HepG2 (cell line): ENCODE measurements around the gene GRPEL2. TPM values are rescaled to one million over a fixed set of nuclear protein-coding genes. Genes with fewer than 3 reads are reported as not detected.

Experiments
- DZIP1 ChIP-seq: sonication (generic); formaldehyde crosslinking; IDR thresholded peaks from 2 replicates; pipeline ENCODE4 v1.5.0; 2020; ENCODE audit warnings: mild to moderate bottlenecking, missing genetic modification reagents
- GABPB1 ChIP-seq: IDR thresholded peaks from 2 replicates; pipeline ENCODE4 v1.6.1; 2016; ENCODE audit warnings: mild to moderate bottlenecking, missing genetic modification reagents, moderate library complexity, missing compliant biosample characterization
- HES4 ChIP-seq: sonication (generic); formaldehyde crosslinking; IDR thresholded peaks from 2 replicates; pipeline ENCODE4 v1.9.0; 2021; ENCODE audit warnings: mild to moderate bottlenecking, missing genetic modification reagents, borderline replicate concordance
- KDM1A ChIP-seq: IDR thresholded peaks from 2 replicates; pipeline ENCODE4 v1.6.1; 2016; ENCODE audit warnings: missing compliant biosample characterization
- KLF12 ChIP-seq: sonication (generic); formaldehyde crosslinking; IDR thresholded peaks from 2 replicates; pipeline ENCODE4 v1.4.0; 2020; ENCODE audit warnings: missing genetic modification reagents, borderline replicate concordance
- MAFG ChIP-seq: sonication (generic); formaldehyde crosslinking; IDR thresholded peaks from 2 replicates; pipeline ENCODE4 v1.5.1; 2020; ENCODE audit warnings: mild to moderate bottlenecking, missing genetic modification reagents
- MATR3 ChIP-seq: sonication (generic); formaldehyde crosslinking; IDR thresholded peaks from 2 replicates; pipeline ENCODE4 v1.4.0; 2020; ENCODE audit warnings: missing genetic modification reagents
- SALL2 ChIP-seq: sonication (generic); formaldehyde crosslinking; IDR thresholded peaks from 2 replicates; pipeline ENCODE4 v1.8.1; 2023; ENCODE audit warnings: mild to moderate bottlenecking, missing genetic modification reagents, inconsistent platforms
- SAP130 ChIP-seq: IDR thresholded peaks from 2 replicates; pipeline ENCODE4 v1.6.1; 2016; ENCODE audit warnings: low read depth
- SNAI1 ChIP-seq: sonication (generic); formaldehyde crosslinking; IDR thresholded peaks from 2 replicates; pipeline ENCODE4 v1.5.0; 2020; ENCODE audit warnings: mild to moderate bottlenecking, missing genetic modification reagents, borderline replicate concordance
- TFDP1 ChIP-seq: IDR thresholded peaks from 2 replicates; pipeline ENCODE4 v1.6.1; 2016; ENCODE audit warnings: missing compliant biosample characterization, missing genetic modification reagents, borderline replicate concordance
- UBTF ChIP-seq: sonication (generic); formaldehyde crosslinking; IDR thresholded peaks from 2 replicates; pipeline ENCODE4 v1.4.0; 2020; ENCODE audit warnings: mild to moderate bottlenecking, missing genetic modification reagents
- YEATS4 ChIP-seq: sonication (generic); formaldehyde crosslinking; IDR thresholded peaks from 2 replicates; pipeline ENCODE4 v1.4.0; 2020; ENCODE audit warnings: missing genetic modification reagents, borderline replicate concordance
- ZBTB43 ChIP-seq: sonication (generic); formaldehyde crosslinking; conservative IDR thresholded peaks from 2 replicates; pipeline ENCODE4 v1.4.0; 2020; ENCODE audit warnings: missing genetic modification reagents
- ZBTB7B ChIP-seq: sonication (generic); formaldehyde crosslinking; IDR thresholded peaks from 2 replicates; pipeline ENCODE4 v1.4.0; 2020; ENCODE audit warnings: missing genetic modification reagents
- ZMAT5 ChIP-seq: sonication (generic); formaldehyde crosslinking; IDR thresholded peaks from 2 replicates; pipeline ENCODE4 v1.5.0; 2020; ENCODE audit warnings: mild to moderate bottlenecking, low read depth, missing genetic modification reagents, borderline replicate concordance
- ZNF121 ChIP-seq: sonication (generic); formaldehyde crosslinking; IDR thresholded peaks from 2 replicates; pipeline ENCODE4 v1.5.0; 2020; ENCODE audit warnings: mild to moderate bottlenecking, missing genetic modification reagents
- ZNF607 ChIP-seq: sonication (generic); formaldehyde crosslinking; IDR thresholded peaks from 2 replicates; pipeline ENCODE4 v1.5.1; 2020; ENCODE audit warnings: missing genetic modification reagents, mild to moderate bottlenecking, borderline replicate concordance
- ZNF674 ChIP-seq: sonication (generic); formaldehyde crosslinking; IDR thresholded peaks from 2 replicates; pipeline ENCODE4 v1.5.0; 2020; ENCODE audit warnings: low read depth, mild to moderate bottlenecking, missing genetic modification reagents
- ZNF772 ChIP-seq: sonication (generic); formaldehyde crosslinking; IDR thresholded peaks from 2 replicates; pipeline ENCODE4 v1.5.0; 2020; ENCODE audit warnings: mild to moderate bottlenecking, missing genetic modification reagents
- ZSCAN20 ChIP-seq: sonication (generic); formaldehyde crosslinking; IDR thresholded peaks from 2 replicates; pipeline ENCODE4 v1.4.0; 2020; ENCODE audit warnings: missing genetic modification reagents, mild to moderate bottlenecking, borderline replicate concordance
- polyA plus RNA-seq, 8 experiments: library from polyadenylated mRNA; depleted of rRNA in 3 of 8; stranded (reverse) in 7 of 8; unstranded in 1 of 8; fragments of >200 nt; fragmentation: Illumina TruSeq in 4 of 8; extraction: Trizol in 4 of 8; gene quantifications; 2 replicates each; pipeline versions ENCODE4 v1.2.1 to v1.2.3, GENCODE V29; 2011 to 2016; ENCODE audit warnings: low read depth in 4 of 8, missing spikeins in 1 of 8, mixed read lengths in 1 of 8; ENCODE audit not compliant: insufficient read depth in 1 of 8
- total RNA-seq, 5 experiments: library from RNA; depleted of rRNA; stranded (reverse); fragments of >200 nt; fragmentation: Illumina TruSeq; extraction: Trizol; gene quantifications; 2 replicates each; pipeline ENCODE4 v1.2.3, GENCODE V29; 2016; ENCODE audit warnings: low read depth in 1 of 5

Gene GRPEL2
- total and polyA plus RNA-seq, 2 of the 13 experiments (the other 11 are each of a cell fraction or from before 2014, with no cell fraction given): 13.1 to 16.6 TPM

GRCh38 chr5:149357370-149358293, 12.3 kb downstream of the GRPEL2 start, which contains the start of gene PCYOX1L (continued):
- TF ChIP-seq ZNF607 (CRISPR knock-in tag) (no peak), KDM1A (CRISPR knock-in tag) (peak; percentile 89), MAFG (CRISPR knock-in tag) (no peak), SALL2 (CRISPR knock-in tag) (0 out of 2 replicates have a peak, but pooled peaks have one; percentile 67), UBTF (no peak), YEATS4 (CRISPR knock-in tag) (peak; percentile 61; the same call in 1 of the 2 replicates), ZSCAN20 (peak; percentile 29; the same call in 1 of the 2 replicates), GABPB1 (CRISPR knock-in tag) (peak; percentile 78), ZNF772 (CRISPR knock-in tag) (peak; percentile 72; the same call in 1 of the 2 replicates), KLF12 (CRISPR knock-in tag) (peak; percentile 67; the same call in 1 of the 2 replicates), DZIP1 (CRISPR knock-in tag) (0 out of 2 replicates have a peak, but pooled peaks have one; percentile 64), SNAI1 (CRISPR knock-in tag) (no peak), ZMAT5 (CRISPR knock-in tag) (no peak), HES4 (peak; percentile 90), ZBTB43 (CRISPR knock-in tag) (0 out of 2 replicates have a peak, but pooled peaks have one; percentile 53), ZBTB7B (CRISPR knock-in tag) (no peak), ZNF121 (CRISPR knock-in tag) (no peak), SAP130 (CRISPR knock-in tag) (peak; percentile 71), TFDP1 (CRISPR knock-in tag) (peak; percentile 67; the same call in 1 of the 2 replicates), ZNF674 (CRISPR knock-in tag) (0 out of 2 replicates have a peak, but pooled peaks have one; percentile 64), MATR3 (CRISPR knock-in tag) (no peak)
